Erythroblast (primary cell): Measurements from ENCODE around the gene ADRA2C.

Source experiments
- GATA1 ChIP-seq: IDR thresholded peaks from 2 replicates; pipeline ENCODE4 v1.6.1; 2011; ENCODE audit warnings: low read depth, mild to moderate bottlenecking, control low read depth, low read length, moderate library complexity
- POLR2A ChIP-seq: IDR thresholded peaks from 2 replicates; pipeline ENCODE4 v1.6.1; 2011; ENCODE audit warnings: mild to moderate bottlenecking, low read length

- TF ChIP-seq POLR2A: no peak
- TF ChIP-seq GATA1: no peak
Observed at GRCh38 chr4:3724319-3725231, 41.6 kb upstream of the ADRA2C start.
